ENCODE results near the gene P3H4.
"Not testable (repeated sequence)": the region's sequence is repeated elsewhere in the genome, so short reads cannot be mapped to it uniquely, and the experiment has no call there.

Gene P3H4, protein sequence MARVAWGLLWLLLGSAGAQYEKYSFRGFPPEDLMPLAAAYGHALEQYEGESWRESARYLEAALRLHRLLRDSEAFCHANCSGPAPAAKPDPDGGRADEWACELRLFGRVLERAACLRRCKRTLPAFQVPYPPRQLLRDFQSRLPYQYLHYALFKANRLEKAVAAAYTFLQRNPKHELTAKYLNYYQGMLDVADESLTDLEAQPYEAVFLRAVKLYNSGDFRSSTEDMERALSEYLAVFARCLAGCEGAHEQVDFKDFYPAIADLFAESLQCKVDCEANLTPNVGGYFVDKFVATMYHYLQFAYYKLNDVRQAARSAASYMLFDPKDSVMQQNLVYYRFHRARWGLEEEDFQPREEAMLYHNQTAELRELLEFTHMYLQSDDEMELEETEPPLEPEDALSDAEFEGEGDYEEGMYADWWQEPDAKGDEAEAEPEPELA

DNA sequence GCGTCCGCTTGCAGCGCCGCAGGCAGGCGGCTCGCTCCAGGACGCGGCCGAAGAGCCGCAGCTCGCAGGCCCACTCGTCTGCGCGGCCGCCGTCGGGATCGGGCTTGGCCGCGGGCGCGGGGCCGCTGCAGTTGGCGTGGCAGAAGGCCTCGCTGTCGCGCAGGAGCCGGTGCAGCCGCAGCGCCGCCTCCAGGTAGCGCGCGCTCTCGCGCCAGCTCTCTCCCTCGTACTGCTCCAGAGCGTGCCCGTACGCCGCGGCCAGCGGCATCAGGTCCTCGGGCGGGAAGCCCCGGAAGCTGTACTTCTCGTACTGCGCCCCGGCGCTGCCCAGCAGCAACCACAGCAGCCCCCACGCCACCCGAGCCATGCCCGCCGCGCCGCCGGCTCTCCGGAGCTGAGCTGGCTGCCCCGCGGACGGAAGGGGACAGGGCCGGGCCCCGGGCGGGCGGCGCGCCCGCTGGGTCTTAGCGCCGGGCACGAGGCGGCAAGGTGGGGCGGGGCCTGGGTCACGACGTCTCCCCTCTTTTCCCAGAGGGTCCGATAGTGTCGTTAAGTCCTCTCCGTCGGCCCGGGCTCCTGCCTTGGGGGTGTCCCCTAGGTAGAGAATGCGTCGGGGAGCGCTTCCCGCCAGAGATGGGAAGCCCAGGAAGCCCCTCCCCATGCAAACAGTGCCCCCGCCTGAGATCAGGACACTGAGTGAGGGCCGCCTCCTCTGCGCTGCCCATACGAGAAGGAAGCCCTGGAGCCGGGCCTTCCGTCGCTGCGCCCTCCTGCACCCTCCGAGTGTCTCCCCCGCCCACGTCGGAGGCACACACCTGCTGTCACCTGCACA lies at the start of gene P3H4:
P3H4 (minus strand) TSS at position 401 of the 832 bp plus-strand sequence; CDS start at position 367, 34 bp downstream.
- peak; percentile 86 for DNase-seq

GRCh38 chr17:41860254-41860931 lies 48.6 kb upstream of the P3H4 start:
- DNase-seq: peak; percentile 75

DNA sequence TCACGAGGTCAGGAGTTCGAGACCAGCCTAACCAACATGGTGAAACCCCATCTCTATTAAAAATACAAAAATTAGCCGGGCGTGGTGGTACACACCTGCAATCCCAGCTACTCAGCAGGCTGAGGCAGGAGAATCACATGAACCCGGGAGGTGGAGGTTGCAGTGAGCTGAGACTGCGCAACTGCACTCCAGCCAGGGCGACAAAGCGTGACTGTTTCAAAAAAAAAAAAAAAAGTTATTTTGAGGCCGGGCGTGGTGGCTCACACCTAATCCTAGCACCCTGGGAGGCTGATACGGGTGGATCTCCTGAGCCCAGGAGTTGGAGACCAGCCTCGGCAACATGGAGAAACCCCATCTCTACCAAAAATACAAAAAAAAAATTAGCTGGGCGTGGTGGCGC lies 39.6 kb upstream of the P3H4 start:
- not testable (repeated sequence) for DNase-seq

DNA sequence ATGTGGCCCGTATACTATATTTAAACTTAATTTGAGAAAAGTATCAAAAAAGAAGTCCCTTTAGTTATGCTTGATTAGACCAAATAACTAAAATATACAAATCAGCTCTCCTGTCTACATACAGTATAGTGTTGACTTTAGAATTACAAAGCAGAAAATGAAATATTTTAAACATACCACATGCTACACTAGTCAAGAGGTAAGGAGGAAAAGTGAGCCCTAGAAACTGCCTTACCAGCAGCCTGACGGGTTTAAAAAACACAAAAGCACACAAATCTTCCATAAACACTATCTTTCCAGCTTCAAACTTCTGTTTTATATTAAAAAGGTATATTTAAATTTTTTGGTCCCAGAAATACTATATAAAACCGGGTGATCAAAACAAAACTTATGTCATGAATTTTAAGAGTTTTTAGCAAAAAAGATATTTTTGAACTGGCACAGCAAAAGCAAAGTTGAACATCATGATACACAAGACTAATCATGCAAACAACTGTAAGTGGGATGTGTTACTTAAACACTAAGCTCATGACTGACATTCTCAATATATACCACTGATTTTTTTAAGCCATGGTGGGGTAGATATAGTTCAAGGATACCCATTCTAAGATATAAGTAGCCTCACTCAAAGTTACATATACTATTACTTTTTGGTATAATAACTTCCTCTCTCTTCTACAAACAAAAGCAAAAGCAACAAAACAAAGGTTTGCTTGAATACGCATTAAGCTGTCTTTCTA lies 37.7 kb upstream of the P3H4 start:
- no peak for DNase-seq

DNA sequence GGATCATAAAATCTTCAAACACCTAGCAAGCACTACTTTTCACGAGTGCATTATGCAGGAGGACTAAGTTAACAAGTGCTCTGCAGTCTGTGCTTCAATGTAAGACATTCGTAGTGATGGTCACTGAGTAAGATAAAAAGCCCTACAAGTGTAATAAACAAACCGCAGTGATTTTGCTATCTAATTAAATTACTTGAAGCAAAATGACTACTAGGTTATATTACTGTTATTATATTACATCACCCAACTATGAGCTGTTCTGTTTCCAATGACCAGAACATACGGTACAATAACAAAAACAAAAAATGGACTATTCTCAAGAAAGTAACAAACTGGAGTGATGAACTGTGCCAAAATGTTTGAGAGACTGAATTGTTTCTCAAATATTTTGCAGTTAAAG lies 37.0 kb upstream of the P3H4 start:
- no peak for DNase-seq

- no peak for DNase-seq
Observed at GRCh38 chr17:41844971-41845370, 33.2 kb upstream of the P3H4 start.

GRCh38 chr17:41840781-41841180 lies 29.0 kb upstream of the P3H4 start:
- not testable (repeated sequence) for DNase-seq

DNA sequence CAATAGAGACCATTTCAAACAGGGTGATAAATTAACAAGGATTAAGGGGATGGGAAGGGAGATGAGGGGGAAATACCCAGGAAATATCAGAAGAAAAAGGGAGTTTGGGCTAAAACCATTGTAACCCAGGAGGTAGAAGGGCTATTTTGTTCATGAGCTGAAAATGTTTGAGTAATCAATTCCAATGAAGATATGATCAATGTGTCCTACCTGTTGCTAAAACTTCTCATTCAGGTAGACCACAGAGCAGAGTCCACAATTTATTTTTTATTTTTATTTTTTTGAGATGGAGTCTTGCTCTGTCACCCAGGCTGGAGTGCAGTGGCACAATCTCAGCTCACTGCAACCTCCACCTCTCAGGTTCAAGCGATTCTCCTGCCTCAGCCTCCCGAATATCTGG lies 27.7 kb upstream of the P3H4 start:
- not testable (repeated sequence) for DNase-seq

DNA sequence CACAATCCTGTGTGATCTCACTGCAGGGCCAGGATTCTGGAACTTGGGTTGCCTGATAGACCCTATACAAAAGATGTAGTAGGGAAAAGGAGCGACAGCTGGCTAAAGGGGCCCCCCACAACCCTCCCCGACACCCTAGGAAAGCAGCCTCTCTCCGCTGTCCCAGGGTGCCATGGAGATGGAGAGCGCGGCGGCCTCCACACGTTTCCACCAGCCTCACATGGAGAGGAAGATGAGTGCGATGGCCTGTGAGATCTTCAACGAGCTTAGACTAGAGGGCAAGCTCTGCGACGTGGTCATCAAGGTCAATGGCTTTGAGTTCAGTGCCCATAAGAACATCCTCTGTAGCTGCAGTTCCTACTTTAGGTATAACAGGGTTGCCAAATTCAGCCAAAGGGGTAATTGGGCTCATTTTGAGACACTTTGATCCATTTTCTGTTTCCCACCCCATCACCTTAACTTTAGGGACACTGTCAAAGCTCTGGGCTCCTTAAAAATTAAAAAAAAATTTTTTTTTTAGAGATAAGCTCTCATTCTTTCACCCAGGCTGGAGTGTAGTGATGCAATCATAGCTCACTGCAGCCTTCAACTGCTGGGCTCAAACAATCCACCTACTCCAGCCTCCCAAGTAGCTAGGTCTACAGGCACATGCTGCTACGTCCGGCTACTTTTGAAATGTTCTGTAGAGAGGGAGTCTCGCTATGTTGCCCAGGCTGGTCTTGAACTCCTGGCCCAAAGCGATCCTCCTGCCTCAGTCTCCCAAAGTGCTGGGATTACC lies 26.2 kb upstream of the P3H4 start, which contains the start of gene KLHL10:
KLHL10 (plus strand) TSS at position 65 of the 778 bp plus-strand sequence; CDS start at position 173, 108 bp downstream.
- DNase-seq: no peak

GRCh38 chr17:41836550-41837196 lies 24.9 kb upstream of the P3H4 start:
- no peak for DNase-seq

- DNase-seq: peak; percentile 76
Observed at GRCh38 chr17:41835800-41836549, 24.2 kb upstream of the P3H4 start, which contains the start of gene NT5C3B. TSS of gene NT5C3B (minus strand) at chr17:41836232. CDS start at chr17:41836193, 39 bp downstream.

DNA sequence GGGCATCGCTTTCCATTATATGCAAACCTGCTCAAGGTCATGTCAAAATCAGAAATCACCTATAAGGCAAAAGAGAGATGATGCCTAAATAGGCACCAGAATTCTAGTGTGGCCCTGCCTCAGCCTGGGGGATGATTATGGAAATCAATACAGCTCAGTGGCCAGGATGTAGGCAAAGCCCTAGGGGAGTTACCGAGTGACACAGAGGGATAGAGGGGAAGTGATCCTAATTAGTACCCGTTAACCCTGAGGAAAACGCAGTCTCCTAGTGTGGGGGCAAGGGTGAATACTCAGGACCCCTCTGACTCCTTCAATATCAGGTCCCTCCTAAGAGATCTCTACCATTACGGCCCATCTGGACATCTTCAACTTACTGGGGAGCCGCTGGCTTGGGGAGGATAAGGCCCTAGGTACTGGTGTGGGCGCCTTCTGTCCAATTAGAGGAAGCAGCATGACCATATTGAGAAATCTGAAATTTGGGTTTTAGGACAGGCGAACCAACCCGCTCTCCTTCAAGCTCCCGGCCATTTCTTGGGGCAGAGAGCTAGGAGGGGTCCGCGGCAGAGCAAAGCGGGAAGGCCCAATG lies 23.6 kb upstream of the P3H4 start:
- peak; percentile 45 for DNase-seq

DNA sequence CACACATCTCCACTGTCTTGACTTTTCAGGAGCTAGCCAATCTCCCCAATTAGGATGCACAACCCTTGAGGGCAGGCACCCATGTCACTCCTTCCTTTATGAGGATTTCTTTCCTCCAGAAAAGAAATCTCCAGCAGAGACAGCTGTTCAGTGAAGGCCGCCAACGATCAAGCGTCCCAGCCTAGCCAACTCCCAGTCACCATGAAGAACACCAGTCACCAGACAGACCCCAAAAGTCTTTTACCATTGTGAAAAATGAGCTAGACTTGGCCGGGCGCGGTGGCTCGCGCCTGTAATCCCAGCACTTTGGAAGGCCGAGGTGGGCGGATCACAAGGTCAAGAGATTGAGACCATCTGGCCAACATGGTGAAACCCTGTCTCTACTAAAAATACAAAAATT lies 18.2 kb upstream of the P3H4 start:
- DNase-seq: not testable (repeated sequence)

DNA sequence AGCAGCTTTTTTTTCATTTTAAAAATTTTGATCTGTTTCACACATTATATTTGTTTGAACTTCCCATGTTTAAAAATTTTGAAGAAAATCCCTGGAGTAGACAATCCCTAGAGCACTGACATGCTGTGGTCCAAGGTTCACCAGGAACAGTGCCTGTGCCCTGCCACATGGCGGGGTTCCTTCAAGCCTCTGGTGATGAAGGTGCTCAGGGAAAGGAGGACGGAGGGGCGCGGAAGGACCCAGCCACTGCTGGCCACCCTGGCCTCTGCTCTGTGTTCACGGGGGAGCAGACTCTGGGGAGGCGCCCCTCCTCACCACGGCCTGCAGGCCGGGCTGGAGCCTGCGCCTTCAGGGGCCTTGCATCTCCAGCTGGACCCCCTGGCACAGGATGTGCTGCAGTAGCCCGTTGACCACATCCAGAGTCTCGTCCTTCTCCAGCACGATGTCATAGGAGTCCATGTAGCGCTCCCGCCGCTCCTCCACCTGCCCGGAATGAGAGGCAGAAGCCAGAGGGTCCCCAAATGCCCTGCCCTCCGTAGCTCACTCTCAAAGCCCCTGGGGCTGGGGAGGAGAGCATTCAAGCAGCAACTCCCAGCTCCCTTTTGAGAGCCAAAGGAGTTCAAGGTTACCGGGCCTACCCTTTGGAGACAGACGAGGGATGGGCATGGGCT lies 13.6 kb upstream of the P3H4 start:
- DNase-seq: no peak

GRCh38 chr17:41824086-41824485 lies 12.3 kb upstream of the P3H4 start:
- DNase-seq: peak; percentile 46

DNA sequence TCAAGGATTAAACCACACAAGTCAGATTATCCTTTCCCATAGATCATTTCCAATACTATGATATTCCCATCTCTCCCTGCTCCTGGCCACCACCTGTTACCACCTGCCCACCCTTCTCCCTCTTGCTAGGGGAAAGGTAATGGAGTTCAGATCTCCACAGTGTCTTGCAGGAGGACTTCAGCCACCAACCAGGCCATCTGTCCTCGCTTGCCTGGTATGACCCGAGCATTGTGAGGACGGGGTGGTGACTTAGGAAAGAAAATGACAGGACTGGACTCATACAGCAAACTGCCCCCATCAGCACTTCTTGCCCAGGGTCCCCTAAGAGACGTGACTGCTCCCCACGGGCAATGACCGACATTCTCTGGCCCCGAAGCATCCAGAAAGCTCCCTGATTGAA lies 11.8 kb upstream of the P3H4 start:
- peak; percentile 41 for DNase-seq

- DNase-seq: no peak
Observed at GRCh38 chr17:41823141-41823524, 11.4 kb upstream of the P3H4 start.

- no peak for DNase-seq
Observed at GRCh38 chr17:41822216-41823140, 10.7 kb upstream of the P3H4 start.
